GM19193 (cell line): ENCODE results near the gene OCA2.

Experiments
- POLR2A ChIP-seq: IDR thresholded peaks from 4 replicates; pipeline ENCODE4 v1.6.1; 2011; ENCODE audit not compliant: insufficient read depth, insufficient read length; ENCODE audit errors: extremely low read depth

The OCA2 gene

DNA sequence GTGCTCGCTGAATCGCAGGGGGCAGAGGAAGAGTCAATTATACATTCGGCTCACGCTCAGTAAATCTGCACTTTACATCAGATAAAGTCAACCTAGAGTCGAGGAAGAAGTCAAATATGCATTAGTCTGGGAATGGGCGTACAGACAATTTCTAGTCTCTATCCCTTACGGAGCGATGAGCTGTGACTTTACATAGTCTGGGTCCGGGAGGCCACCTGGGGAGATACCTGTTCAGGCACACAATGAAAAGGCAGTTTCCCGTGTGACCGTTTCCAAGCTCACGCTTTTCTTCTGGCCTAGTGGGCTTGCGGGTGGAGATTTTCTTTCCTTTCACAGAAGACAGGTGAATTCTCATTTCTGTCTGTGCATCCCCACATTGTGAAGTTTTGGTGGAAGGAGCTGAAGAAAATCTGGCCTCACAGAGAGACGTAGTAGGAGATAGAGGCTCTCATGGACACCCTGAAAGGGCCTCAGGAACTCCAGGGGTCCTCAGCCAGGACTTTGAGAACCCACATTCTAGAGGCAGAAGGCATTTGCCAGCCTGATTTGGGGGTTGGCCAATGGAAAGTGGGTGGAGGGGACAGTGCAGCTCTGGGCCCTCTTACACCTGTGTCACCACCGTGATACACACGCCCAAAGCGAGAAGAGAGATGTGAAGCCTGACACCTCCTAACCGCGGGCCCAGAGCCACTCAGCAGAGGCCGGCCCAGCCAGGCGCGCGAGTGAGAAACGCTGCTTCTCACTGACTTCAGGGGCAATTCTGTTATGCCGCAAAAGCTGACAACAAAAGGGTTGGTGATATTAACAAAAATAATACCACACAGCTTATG is 10.7 kb upstream of the OCA2 start:
- no peak for TF ChIP-seq POLR2A

DNA sequence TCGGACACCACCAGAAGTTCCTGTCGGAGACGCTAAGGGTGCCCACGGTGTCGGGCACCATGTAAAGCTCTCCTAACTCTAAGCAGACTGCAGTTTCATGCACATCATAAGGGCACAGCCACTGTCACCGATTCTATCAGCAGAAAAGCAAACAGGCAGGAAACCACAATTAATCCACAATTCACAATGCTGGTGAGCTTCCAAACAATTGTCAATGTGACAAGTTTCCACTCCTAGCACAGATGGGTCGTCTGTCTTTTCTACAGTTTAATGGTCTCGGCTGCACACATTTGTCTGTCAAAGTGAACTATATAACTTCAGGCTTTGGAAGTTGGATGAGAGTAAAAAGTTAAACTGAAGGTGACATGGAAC is 8.8 kb upstream of the OCA2 start:
- no peak for TF ChIP-seq POLR2A

DNA sequence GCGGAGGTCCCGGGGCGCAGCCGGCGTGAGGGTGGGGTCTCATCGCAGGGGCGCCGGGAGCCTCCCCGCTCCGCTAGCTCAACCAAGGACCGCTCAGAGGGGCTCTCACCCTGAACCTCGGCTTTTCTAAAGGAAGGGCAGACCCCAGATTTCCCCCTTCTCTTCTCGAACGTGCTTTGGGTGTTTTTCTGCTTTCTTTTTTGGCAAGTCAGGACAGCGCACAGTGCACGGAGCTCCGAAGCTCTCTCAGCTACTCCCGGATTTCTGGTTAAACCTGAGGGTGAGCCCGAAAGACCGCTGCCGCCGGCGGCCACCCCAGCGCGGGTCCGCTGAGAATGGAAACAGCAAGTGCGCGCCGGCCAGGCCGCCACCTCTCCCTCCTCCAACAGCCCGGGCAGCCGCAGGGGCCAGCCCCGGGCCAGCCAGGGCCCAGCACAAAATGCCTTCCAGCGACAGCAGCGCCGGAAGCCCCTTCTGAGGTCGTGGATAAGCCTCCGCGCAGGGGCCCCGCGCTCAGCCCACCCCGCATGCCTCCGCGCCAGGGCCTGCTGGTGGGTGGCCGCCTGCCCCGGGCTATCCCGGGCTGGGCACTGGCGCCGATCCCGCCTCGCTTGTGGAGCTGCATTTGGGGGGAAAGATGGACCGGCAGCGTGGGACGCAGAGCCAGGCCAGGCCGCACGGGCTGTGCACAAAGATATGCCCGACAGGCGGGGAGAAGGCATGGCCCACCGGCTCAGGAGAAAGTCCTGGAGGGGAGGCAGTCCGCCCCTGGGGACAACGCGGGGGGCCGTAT is 8.2 kb upstream of the OCA2 start:
- no peak for TF ChIP-seq POLR2A

DNA sequence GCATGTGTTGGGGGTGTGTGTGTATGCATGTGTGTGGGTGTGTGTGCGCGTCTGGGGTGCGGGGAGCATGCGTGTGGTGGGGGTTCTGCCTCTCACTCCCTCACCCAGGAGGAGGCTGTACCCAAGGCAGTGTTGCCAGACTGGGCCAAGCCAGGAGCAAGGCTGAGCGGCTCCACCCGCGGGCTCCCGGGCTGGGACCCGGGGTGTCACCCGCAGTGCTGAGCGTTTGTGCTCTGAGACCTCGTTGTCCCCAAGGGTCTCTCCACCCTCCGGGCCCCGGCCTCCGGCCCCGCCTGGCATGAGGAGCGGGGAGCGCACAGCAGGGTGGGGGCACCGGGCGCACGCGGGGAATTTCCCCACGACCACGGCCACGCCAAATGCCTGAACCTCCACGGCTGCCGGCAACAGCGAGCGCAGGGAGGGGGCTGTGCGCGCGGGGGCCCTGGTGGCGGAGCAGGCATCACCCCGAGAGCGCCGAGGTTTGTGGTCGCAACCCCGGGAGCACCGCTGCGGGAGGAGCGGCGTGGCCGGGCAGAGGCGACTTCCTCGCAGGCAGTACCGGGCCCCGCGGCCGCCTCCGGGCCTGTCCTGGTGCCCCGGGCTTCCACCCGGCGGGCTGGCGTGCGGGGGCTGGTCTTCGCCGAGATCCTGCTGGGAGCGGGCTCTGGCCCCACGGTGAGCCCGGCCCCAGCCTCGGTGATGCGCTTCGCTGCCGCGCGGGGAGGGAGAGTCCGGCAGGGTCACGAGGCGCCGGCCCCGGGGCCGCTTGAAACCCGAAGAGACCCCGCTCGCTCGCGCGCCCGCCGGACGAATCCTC is 7.4 kb upstream of the OCA2 start:
- no peak for TF ChIP-seq POLR2A

DNA sequence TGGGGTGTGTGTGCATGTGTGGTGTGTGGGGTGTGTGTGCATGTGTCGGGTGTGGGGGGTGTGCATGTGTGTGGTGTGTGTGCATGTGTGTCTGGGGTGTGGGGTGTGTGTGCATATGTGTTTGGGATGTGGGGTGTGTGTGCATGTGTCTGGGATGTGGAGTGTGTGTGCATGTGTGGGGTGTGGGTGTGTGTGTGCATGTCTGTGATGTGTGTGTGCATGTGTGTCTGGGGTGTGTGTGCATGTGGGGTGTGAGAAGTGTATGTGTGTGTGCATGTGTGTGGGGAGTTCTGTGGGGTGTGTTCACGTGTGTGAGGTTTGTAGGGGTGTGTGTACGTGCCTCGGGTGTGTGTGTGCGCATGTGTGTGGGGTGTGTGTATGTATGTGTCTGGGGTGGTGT is 6.7 kb upstream of the OCA2 start:
- no peak for TF ChIP-seq POLR2A

DNA sequence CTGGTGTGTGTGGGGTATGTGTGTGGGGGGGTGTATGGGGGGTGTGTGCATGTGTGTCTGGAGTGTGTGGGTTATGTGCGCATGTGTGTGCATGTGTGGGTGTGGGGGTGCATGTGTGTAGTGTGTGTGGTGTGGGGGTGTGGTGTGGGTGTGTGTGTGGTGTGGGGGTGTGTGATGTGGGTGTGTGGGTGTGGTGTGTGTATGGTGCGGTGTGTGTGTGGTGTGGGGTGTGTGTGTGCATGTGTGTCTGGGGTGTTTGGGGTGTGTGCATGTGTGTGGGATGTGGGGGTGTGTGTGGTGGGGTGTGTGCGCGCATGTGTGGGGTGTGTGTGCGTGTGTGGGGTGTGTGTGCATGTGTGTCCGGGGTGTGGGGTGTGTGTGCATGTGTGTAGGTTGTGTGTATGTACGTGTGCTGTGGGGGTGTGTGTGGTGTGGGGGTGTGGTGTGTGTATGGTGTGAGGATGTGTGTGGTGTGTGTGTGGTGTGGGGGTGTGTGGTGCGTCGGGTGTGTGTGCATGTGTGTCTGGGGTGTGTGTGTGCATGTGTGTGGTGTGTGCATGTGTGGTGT is 6.2 kb upstream of the OCA2 start:
- TF ChIP-seq POLR2A, result no peak

DNA sequence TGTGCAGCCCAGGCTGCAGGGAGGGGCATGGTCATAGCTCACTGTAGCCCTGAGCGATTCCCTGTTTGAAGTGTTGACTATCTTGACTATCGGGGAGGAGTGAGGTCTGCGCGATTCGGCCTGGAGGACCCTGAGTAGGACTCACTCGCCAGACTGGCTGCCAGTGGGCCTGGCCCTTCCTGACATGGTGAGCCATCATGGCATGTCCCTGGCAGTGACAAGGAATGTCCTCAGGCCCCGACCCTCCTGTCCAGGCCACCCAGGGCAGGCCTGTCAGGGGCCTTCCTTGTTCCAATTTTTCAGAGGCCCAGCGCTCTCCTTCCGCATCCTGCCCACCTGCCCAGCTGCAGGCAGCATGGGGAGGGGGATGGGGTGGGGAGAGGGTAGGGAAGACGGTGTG is 5.2 kb upstream of the OCA2 start:
- TF ChIP-seq POLR2A, result no peak

DNA sequence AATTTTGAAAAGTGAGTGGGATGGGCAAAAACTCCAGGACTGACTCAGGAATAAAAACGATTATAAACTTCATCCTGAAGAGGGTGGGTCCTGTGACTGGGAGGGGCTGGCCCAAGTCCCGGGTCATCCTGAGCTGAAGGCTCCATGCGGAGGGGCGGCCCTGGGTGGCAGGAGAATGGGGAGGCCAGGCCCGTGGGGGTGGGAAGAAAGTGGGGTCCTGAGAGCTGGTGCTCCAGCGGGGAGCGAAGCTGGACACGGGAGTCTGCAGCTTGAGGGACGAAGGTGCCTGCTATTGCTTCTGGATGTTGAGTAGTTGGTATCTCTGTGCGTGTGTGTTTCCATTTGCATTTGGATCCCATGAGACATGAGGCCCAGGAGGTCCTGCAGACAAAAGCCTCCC is 4.7 kb upstream of the OCA2 start:
- no peak for TF ChIP-seq POLR2A

DNA sequence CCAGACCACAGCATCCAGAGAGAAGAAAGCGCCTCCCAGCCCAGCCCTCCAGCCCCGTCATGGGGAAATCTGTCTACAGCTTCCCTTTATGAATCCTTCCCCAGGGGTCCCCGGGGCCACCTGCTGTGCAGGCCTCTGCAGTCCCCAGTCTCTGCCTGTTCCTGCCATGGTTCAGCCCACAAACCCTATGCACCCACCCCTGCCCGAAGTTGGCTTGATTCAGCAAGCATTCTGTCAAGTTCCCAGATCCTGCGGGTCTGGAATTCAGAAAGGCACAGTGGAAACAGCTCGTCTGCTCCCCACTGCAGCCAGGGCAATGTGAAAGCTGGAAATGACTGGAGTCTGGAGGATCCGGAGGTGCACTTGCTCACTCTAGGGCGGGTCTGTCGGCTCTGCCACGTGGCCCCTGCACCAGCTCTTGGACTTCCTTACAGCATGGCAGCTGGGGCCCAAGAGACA is 2.9 kb upstream of the OCA2 start:
- TF ChIP-seq POLR2A, result no peak

DNA sequence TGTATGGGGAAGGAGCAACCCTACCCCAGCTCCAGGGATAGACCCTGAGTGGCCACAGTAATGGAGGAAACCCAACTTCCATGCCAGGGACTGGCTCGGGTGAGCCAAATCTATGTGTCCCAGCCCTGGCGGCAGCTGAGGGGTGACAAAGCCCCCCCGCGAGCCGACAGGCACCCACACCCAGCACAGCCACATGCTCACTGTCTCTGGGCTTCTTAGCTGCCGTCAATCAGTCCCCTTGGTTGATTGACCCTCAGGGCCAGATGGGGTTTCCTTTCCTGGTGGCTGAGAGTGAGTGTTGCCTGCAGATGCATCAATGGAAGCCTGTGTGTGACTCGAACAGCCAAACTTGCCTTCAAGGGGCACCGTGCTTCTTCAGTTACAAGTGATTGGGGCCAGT is 2.1 kb upstream of the OCA2 start:
- no peak for TF ChIP-seq POLR2A

DNA sequence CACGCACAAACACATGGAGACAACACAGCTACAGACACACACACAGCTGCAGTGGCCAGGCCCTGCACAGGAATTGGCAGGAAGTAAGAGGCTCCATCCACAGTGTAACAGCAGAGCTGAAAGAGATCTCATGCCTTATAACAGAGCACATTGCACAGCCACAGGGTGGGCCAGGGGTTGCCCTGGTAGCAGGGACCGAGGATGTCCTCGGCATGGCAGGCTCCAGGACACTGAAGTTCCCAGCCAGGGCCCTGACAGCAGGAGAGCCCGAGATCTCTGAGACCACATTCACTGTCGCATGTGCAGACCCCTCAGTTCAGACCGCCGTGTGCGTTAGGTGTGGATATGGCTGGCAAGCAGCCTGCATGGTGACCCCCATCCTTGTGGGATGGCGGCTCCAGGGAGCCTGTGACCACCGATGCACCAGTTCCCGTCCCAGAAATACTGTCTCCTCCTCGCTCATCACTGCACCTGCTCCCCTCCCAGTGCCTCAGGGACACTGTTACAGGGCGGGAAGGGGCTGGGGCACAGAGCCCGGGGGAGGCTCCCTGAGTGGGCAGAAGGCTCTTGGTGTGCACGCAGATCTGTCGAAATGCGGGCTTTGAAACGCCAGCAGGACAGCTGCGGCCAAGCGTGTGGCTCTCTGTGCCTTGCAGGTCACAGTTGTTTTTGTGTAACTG is 1.5 kb upstream of the OCA2 start:
- TF ChIP-seq POLR2A, result no peak

DNA sequence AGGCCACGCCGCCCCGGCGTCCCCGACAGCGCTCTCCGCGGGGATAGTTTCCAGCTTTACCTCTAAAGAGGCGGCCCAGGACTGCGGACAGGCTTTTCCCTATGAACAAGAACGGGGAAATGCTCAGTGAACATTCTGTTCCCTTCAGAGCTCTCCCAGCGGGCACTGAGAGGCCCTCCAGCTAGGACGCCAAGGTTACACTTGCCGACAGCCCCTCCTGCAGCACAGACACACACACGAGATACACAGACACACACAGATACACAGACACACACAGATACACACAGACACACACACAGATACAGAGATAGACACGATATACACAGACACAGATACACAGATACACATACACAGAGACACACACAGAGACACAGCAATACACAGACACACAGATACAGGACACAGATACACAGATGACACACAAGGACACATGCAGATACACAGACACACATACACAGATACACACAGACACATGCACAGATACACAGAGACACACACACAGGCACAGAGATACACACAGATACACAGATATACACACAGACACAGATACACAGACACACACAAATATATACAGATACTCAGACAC is 533 bp upstream of the OCA2 start:
- TF ChIP-seq POLR2A, result no peak

DNA sequence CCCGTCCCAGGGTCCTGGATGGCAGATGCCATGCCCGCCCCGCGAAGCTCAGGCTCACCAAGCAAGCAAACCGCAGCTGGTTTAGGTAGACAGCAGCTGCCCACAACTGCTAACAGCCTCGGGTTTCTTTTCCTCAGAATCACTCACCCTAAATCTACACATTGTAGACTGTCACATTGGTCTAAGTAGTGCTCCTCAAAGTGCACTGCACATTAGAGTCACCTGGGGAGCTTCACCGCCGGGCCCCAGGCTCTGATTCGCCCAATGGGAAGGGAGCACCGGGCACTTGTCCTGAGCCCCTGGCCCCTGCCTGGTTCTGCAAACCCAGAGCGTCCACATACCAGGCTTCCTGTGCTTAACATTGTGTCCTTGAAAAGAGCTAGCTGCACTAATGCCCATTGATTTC is 752 bp downstream of the OCA2 start:
- TF ChIP-seq POLR2A, result no peak

DNA sequence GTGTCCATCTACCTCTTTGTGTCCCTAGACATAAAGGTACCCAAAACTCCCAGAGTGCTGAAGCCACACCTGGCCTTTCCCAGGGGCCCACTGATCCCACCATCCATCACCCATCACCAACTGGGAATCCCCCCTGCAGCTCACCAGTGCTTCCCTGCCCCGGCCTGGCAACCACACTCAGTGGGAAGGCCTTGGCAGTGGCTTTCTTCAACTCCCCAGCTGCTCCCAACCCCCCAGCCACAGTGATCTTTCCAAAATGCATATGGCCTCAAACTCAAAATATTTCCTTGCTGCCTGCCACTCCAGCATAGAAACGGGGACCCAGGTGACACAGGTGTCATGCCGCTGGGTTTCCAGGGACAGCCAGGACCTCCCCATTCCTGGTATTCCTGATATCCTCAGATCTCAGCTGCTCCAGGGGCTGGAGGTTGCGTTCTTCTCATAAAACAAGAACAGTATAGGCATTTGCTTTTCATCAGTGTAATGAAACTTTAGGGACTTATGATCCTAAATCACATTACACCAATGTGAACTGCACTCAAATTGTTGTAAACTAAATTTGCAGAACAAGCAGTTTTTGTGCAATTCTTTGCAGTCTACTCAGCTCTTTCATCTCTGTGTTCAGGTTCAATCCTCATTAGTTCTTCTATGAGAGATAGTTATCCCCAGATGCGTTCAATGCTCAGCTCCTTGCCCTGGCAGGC is 1.3 kb downstream of the OCA2 start:
- TF ChIP-seq POLR2A, result no peak
